CD4-positive, alpha-beta T cell treated with Interferon alpha-2 for 1 hour (primary cell): ENCODE data around the gene APC2.

ENCODE experiments used
- DNase-seq, 2 donors: peaks; one replicate each; pipeline ENCODE4 v3.0.0-alpha.2; 2020 to 2022

The APC2 gene

DNA sequence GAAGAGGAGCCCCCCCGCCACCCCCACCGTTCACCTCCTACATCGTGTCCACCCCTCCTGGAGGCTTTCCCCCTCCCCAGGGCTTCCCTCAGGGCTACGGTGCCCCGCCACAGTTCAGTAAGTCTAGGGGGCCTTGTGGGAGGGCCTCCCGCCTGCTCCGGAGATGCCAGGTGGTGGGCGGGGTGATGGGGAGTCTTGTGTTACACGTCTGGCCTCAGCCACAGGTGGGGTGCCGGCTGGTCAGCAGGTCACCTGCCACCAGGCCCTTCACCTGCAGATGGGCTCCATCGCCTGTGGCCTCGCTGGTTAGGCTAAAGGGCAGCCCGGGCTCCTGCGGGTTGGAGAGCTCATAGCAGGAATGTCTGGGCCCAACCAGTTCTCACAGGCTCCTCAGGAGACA lies 19.7 kb upstream of the APC2 start:
- no peak for DNase-seq

DNA sequence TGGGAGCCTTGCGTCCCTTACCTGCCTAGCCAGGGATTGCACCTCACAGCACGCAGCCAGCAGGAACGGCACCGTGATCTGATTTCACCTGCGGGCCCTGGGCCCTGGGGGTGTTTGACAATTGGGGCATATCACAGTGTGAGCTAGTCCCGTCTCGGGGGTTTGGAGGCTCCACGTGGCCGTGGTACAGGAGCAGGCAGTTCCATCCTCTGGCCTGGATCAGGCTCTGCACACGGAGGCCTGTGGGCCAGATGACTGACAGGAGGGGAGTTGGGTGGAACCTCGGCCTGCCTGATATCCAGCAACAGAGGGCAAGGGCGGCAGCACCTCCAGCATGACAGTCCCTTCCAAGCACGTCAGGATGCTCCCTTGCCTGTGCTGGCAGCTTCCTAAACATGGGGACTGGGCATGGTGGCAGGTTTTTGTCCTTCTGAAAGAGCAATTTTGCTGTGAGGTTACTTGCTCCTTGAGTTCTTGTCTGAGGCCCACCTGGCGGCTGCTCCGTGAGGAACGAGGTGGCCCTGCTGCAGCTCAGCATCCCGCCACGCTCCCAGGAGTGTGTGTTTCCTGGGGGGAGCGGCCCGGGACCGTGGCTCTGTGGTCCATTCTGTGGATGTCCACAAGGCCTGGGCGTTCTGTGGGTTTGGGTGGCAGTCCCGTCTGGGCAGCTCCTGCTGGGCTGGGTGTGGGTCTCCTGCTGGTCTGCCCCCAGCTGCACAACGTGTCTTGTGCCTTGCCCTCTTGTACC lies 18.0 kb upstream of the APC2 start:
- DNase-seq, result no peak

DNA sequence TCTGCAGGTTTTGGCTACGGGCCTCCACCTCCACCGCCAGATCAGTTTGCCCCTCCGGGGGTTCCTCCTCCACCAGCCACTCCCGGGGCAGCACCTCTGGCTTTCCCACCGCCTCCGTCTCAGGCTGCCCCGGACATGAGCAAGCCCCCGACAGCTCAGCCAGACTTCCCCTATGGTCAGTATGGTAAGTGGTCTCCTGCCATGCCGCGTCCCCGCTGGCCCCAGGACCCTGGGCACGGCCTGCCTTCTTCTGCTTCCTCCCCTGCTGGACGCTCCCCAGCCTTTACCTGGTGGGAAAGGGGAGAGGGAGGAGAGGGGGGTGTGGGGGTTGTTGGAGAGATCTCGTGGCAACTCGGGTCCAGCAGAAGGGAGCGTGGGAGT lies 17.4 kb upstream of the APC2 start:
- DNase-seq, result no peak

DNA sequence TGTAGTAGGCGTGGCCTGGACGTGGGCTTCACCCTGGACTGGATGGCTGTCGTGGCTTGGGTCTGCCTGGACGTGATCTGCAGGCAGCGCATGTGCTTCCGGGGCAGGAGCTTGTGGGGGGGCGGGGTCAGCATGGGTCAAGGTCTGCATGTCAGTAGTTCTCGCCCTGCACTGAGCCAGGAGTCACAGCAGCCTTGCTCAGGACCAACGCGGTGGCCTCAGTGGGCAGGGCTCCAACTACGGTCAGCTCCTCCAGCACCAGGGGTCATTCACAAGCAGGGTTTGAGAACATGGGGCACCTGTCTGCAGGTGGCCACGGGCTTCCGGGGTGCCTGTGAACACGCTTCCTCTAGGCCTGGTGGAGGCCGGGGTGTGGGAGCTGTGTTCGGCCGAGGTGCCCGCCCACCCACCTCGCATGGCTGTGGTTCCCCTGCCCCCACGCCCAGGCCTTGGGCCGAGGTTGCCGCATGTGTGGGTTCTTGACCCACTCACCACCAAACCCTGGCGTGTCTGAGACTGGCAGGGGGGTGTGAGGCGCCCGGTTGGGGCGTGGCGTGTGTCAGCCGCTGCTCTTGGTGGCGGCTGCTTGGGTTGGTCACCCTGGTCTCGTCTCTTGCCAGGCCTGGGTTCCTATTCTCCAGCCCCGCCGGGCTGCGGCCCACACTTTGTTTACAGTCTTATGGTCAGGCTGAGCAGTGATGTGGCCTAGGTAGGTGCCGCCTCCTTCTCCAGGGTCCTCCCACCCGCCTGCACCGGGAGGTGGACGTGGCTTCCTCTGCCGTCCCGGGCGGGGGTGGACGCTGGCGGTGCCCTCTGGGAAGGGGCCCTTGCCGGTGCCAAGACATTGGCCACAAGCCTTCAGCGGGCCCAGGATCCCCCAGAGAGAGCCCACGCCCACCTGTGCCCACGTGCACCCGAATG lies 16.5 kb upstream of the APC2 start:
- no peak for DNase-seq

DNA sequence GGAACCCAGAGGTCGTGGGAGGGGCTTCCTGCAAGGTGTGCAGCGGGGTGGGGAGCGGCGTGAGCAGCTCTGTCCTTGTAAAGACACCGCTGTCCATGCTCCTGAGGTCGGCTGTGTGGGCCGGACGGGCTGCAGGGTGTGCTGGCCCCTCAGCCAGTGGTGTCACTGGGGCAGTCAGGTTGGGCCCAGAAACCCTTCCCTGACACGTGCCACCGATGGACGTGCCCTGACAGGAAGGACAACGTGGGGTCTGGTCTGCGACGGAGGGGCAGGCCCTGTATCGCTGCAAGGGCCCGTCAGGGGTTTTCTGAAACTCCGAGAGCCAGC lies 15.9 kb upstream of the APC2 start:
- DNase-seq, result no peak

DNA sequence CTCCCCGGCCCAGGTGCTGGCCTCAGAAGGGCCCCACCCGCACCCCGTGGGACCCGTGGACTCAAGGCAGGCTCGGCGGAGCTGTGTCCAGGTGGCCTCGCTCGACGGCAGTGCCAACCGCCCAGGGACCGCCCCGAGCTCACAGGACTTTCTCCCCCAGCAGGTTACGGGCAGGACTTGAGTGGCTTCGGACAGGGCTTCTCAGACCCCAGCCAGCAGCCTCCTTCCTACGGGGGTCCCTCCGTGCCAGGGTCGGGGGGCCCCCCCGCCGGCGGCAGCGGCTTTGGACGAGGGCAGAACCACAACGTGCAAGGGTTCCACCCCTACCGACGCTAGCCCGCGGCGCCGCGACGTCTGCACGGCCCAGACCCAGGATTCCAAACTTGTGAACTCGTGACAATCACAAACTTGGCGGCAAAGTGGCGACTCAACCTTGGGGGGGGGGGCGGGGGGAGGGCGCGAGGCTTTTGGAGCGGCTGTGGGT lies 15.3 kb upstream of the APC2 start:
- no peak for DNase-seq

DNA sequence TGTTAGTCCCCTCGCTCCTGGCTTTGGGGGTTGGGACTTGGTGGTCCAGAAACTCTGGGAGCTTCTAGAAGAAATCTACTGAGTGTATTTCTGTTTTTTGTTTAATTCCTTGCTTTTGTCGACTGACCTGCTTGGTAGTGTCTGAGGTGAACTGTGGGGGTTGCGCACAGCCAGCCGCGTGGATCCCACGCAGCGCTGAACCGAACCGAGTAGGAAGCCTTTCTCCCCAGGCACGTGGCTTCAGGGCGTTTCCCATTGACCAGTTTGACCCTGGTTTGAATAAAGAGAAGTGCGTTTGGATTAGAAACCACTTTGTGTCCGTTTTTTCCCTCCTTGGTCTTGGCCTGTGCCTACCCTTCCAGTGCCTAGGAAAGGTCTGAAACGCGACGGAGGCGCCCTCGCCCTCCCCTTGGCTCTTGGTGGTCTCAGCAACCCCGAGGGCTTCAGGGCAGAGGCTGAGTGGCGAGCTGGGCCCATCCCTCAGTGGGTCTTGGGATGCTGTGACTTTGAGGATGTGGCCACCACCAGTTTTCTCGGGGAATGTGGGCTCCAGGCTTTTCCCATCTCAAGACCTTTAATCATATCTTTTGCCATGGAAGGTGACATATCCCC lies 14.4 kb upstream of the APC2 start:
- DNase-seq, result no peak

DNA sequence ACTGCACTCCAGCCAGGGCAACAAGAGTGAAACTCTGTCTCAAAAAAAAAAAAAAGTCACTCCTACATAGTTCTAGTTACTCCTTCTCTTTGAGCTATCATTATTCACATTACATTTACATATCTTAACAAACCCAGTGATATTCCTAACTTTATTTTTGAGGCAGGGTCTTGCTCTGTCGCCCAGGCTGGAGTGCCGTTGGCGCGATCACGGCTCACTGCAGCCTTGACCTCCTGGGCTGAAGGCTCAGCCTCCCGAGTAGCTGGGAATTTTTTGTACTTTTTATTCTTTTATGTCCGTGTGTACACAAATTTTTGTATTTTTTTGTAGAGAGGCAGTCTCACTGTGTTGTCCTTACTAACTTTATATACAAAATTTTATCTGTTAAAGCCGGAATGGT lies 12.3 kb upstream of the APC2 start:
- no peak for DNase-seq

DNA sequence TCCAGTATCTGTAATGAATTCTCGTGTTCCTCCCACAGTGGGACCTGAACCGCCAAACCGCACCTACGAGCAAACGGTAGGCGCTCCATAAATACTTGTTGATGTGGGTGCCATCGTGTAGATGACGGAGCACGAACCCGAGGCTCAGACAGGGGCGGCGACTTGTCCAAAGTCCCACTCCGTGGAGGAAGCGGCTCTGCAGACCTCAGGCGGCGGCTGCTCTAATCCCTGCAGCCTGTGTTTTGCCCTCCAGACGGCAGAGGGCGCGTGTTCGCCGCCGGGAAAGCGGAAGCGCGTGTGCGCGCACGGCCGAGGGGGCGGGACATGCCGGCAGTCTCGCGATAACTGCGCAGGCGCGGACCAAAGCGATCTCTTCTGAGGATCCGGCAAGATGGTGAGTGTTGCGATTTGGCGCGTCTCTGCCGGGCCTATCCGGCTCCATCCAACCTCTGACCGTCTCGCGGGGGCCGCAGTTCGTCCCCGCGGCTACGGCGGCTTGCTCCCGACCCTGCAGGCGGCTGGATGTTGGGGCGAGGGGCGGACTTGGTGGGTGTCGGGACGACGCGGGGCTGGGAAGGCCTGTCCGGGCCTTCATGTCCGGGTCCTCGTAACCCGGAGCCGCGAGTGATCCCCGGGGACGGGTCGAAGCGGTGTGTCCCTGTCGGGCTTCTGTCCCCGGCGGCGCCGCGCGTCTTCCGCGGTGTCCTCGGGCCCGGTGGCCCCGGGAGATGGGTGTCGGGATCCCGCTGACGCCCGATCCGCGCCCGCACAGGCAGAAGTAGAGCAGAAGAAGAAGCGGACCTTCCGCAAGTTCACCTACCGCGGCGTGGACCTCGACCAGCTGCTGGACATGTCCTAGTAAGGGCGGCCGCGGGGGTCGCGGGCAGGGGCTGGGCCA lies 11.6 kb upstream of the APC2 start, which contains the start of gene RPS15:
Gene RPS15, plus strand, starts transcription at position 362 of the 898 bp plus-strand sequence. Its CDS starts 30 bp downstream, at position 392.
- peak; percentile 94 to 97 for DNase-seq

DNA sequence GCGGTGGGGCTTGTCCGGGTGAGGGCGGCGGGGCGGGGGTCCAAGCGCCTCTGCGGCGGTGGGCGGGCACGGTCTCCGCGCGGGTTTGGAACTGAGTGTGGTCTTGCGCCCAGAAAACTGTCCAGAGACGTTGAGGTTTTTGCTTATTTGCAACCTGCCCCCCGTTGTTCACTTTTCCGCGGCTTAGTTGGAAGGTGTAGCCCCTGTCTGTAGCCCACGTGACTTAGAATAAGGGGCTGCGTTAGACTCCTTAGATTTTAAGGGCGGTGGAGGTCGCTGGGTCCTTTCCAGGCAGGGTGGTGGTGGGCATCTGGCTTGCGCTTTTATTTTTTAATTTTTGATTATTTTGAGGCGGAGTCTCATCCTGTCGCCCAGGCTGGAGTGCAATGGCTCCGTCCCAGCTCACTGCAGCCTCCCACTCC lies 11.0 kb upstream of the APC2 start:
- peak in 1 of 2 donors; percentile 28 for DNase-seq

DNA sequence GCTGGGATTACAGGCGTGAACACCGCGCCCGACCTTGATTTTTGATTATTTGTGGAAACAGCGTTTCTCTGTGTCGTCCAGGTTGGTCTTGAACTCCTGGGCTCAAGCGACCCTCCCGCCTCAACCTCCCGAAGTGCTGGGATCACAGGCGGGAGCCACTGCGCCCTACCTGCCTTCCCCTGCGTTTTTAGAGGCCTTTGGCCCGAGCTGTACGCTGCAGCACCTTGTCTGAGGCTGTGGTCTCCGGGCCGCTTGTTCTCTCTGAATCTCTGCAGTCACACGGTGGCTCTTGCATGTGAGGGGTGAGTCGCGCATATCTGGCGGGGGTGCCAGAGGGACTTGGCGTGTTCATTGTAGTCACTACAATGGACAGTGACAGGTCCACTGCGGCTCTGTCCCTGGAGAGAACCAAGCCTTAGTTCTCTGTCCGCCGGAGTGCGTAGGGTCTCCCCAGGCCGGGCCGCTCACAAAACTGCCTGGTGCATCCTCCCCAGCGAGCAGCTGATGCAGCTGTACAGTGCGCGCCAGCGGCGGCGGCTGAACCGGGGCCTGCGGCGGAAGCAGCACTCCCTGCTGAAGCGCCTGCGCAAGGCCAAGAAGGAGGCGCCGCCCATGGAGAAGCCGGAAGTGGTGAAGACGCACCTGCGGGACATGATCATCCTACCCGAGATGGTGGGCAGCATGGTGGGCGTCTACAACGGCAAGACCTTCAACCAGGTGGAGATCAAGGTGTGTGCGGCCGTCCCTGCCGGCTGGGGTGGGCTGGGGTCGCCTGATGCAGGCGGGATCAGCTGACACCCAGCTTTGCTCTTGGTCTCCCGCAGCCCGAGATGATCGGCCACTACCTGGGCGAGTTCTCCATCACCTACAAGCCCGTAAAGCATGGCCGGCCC lies 10.2 kb upstream of the APC2 start:
- DNase-seq, result peak in 1 of 2 donors; percentile 45

DNA sequence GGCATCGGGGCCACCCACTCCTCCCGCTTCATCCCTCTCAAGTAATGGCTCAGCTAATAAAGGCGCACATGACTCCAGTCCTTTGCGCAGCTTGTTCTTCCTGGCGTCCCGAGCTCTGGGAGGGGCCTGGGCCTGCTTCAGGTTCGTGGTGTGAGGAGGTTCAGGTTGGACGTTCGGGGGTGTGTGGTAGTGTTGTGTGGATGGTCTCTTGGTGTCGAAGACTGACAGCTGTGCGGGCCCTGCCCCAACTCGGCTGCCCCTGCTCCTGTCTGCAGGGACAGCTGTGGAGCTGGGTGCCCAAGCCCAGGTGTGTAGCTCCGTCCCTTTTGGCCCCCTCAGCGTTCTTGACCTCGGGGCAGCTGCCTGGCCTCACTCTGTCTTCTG lies 9.5 kb upstream of the APC2 start:
- DNase-seq, result no peak

DNA sequence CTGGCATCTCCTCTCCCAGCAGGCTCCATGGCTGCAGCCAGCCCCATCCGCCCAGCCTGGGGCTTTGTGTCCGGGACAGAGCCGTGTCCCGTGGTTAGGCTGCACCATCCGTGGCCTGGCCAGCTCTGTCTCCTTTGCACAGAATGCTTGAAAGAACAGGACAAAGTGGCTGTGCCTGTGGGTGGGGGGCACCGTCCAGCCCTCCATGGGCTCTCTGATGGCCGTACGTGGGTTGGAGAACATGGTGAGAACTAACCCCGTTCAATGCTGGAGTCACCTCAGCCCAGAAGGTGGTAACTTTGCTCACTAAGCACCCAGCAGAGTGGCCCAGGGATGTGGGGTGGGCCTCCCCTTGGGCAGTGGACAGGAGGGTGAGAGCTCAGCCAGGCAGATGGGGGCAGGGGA lies 8.9 kb upstream of the APC2 start:
- DNase-seq, result no peak

DNA sequence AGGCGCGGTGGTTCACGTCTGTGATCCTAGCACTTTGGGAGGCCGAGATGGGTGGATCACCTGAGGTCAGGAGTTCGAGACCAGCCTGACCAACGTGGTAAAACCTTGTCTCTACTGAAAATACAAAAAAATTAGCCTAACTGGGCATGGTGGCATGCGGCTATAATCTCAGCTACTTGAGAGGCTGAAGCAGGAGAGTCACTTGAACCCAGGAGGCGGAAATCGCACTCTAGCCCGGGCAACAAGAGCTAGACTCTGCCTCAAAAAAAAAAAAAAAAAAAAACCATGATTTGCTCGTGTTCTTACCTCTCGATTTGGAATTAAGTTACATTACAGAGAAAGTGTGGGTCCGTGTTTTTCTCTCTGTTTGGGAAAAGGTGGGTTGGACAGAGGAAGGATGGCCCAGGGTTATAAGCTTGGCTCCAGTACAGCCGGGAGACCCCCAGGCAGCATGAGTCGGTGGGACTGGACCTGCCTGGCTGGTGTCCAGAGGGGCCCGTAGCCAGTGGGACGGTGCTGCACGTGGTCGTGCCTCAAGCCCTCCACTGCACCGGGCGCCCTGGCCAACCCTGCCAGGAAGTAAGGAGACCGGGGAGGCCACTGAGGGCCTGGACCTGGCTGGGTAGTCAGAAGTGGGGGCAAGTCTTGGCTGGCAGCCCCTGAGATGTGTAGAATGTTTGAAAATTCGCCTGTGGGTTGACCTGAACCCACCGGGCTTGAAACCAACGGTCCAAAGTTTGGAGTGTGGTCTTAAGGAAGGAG lies 8.1 kb upstream of the APC2 start:
- DNase-seq, result no peak

DNA sequence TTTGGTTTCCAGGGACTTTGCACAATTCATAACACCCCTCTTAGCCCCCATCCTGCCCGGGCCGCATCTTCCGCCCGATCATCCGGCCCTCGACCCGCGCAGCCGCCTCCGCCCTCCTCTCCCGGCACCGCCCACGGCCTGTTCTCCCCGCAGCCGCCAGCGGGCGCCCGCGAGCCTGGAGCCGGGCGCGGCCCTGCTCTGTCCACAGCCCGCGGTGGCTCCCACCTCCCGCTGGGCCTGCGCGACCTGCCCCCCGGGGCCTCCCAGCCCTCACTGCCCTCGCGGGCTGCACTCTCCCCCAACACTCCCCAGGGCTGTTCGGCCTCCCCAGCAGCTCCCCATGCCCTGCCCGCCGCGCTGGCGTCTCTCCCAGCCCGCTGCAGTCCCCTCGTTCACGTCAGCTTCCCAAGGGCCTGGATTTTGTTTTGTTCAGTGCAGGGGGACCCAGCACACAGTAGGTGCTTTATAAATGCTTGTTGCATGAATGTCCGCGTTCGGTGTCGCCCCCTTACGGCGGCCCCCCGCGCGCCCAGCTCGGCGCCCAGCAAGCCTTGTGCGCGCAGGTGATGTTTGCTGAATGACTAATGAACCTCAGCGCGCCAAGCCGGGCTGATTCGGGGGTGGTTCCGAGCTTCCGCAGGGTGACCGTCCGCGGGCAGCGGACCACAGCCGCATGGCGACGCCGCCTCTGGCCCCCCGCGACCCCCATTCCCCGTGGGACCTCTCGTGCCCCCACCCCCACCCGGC lies 4.6 kb upstream of the APC2 start:
- peak; percentile 67 to 85 for DNase-seq

DNA sequence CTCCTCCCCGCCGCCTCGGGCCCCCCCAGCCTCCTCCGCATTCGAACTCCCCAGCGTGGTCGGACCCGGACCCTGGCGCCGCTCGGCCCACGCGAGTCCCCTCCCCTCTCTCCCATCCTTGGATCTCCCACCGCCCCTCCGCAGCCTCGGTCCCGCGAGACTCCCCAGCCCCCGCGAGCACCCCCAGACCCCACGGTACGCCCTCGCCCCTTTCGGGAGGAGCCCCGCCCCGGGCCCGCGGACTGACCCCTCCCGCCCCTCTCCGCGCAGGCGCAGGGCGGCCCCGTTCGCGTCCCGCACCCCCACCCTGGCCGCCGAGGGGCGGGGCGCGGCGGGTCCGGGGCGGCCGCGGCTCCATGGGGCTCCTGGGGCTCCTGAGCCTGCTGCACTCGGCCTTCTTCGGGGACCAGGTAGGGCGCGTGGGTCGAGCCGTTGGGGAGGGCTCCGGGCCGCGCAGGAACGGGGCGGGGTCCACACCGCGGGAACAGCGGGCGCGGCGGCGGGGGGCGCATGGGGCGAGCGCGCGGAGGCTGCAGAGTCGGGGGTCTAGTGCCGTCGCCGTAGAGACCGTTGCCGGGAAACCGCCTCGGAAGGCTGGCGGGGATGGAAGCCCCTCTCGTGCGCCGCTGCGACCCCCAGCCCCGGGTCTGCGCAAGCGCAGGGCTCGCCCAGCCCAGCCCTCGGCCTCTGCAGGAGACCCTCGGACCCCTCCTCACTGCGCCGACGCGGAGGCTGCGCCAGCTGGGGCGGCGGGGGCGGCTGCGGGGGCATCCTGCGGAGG lies 3.8 kb upstream of the APC2 start:
- DNase-seq, result no peak

DNA sequence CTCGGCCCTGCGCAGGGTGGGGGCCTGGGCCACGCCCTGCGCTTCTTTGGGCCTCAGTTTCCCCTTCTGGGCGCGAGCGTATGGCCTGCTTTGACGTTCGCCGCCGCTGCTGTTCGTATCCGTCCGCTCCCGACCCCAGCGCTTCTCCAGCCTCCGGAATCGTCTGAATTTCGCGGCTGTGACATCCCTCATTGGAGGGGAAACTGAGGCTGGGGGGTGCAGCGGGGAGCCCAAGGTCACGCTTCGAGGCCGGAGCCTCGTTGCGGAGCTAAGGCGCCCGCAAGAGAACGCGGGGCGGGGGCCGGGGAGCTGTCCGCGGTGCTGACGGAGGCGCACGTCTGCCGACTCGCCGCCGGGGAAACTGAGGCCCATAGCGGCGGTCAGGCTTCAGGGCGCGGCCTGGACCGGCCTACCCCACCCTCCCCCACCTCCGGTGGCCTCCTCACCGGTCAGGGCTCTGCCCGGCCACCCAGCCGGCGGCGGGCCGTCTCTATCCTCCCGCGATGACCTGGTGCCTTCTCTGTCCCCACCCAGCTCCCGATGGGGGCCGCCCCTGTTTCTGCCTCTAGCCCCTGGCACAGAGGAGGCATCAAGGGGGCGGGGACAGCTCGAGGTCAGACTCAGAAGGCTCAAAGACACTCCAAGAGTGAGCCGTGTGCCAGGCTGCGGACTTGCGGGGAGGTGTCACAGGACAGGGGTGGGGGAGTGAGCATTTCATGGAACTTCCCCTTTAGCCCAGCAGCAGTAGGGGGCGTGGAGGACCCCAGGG lies 3.0 kb upstream of the APC2 start:
- DNase-seq, result peak in 1 of 2 donors; percentile 30

DNA sequence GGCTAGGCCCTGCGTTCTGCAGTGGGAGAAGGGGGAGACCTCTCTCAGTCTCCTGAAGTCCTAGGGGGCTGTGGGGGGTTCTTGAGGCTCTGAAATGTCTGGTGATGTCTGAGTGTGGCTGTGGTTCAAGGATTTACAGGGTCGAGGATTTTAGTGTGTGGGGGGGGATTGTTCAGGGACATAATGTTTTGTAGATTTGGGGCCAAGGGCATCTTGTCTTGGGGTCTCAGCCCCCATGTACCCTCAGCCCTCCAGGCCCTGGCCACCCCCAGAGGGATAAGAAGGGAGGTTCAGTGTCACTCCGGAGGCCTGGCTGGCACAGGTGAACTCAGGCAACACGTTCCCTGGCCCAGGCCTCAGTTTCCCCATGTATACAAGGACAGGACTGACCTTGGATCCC lies 2.4 kb upstream of the APC2 start:
- DNase-seq, result no peak
